Measurements from ENCODE around the gene NFKBIA.

DNA sequence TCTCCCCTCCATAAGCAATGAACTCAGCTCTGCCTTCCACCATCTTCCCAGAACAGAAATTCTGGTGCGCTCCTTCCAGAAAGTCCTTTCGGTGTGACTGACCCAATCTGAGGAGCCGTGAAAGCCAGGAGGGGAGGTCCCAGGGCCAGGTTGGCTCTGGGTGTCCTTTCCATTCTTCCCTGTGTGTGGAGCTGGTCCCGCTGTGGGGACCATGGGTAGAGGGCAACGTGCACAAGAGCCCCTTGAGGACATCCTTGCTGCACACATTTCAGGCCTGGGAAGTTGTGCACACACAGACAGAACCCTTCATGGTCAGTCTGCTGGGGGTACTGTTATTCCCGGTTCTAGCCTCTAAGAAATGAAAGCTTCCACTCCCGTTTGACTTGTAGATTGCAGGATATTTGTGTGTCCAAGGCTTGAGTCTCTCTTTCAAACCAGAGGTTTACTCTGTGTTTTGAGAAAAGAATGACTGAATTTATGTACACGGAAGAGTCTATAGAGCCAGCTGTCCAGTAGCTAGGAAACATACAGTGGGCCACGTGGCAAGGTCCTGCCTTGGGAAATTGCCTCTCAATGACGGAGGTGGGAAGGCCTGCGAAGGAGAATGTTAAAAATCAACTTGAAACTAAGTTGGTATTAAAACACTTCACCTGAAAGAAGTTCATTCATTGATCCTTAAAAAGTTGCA lies 10.1 kb downstream of the NFKBIA start:
- TF ChIP-seq, protein P1, sequence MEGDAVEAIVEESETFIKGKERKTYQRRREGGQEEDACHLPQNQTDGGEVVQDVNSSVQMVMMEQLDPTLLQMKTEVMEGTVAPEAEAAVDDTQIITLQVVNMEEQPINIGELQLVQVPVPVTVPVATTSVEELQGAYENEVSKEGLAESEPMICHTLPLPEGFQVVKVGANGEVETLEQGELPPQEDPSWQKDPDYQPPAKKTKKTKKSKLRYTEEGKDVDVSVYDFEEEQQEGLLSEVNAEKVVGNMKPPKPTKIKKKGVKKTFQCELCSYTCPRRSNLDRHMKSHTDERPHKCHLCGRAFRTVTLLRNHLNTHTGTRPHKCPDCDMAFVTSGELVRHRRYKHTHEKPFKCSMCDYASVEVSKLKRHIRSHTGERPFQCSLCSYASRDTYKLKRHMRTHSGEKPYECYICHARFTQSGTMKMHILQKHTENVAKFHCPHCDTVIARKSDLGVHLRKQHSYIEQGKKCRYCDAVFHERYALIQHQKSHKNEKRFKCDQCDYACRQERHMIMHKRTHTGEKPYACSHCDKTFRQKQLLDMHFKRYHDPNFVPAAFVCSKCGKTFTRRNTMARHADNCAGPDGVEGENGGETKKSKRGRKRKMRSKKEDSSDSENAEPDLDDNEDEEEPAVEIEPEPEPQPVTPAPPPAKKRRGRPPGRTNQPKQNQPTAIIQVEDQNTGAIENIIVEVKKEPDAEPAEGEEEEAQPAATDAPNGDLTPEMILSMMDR (IDR thresholded peaks at IDR 0.05; ENCODE audit: control extremely low read depth in 1 of 3, insufficient read depth in 1 of 3, low read depth in 1 of 3, low read length in 3 of 3), result no peak
- TF ChIP-seq POLR2A (IDR thresholded peaks at IDR 0.05; ENCODE audit: control extremely low read depth in 1 of 2, low read depth in 2 of 2, low read length in 2 of 2), result no peak
- no peak for TF ChIP-seq TAF1 (IDR thresholded peaks at IDR 0.05; ENCODE audit: low read depth, low read length)
- TF ChIP-seq, protein P2, sequence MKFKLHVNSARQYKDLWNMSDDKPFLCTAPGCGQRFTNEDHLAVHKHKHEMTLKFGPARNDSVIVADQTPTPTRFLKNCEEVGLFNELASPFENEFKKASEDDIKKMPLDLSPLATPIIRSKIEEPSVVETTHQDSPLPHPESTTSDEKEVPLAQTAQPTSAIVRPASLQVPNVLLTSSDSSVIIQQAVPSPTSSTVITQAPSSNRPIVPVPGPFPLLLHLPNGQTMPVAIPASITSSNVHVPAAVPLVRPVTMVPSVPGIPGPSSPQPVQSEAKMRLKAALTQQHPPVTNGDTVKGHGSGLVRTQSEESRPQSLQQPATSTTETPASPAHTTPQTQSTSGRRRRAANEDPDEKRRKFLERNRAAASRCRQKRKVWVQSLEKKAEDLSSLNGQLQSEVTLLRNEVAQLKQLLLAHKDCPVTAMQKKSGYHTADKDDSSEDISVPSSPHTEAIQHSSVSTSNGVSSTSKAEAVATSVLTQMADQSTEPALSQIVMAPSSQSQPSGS (IDR thresholded peaks at IDR 0.05; ENCODE audit: low read length), result no peak
- TF ChIP-seq KDM1A (IDR thresholded peaks at IDR 0.05; ENCODE audit: borderline replicate concordance, low read length), result no peak
- no peak for TF ChIP-seq CHD2 (IDR thresholded peaks at IDR 0.05; ENCODE audit: low read length)
- TF ChIP-seq, protein P3, sequence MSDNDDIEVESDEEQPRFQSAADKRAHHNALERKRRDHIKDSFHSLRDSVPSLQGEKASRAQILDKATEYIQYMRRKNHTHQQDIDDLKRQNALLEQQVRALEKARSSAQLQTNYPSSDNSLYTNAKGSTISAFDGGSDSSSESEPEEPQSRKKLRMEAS (IDR thresholded peaks at IDR 0.05), result no peak
- TF ChIP-seq, protein P4, sequence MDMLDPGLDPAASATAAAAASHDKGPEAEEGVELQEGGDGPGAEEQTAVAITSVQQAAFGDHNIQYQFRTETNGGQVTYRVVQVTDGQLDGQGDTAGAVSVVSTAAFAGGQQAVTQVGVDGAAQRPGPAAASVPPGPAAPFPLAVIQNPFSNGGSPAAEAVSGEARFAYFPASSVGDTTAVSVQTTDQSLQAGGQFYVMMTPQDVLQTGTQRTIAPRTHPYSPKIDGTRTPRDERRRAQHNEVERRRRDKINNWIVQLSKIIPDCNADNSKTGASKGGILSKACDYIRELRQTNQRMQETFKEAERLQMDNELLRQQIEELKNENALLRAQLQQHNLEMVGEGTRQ (IDR thresholded peaks at IDR 0.05; ENCODE audit: low read length), result no peak
- TF ChIP-seq TEAD4 (IDR thresholded peaks at IDR 0.05; ENCODE audit: low read depth, low read length), result no peak
- no peak for TF ChIP-seq JUND (IDR thresholded peaks at IDR 0.05; ENCODE audit: low read length)
- TF ChIP-seq CBX5 (IDR thresholded peaks at IDR 0.05; ENCODE audit: low read depth, low read length), result no peak
- TF ChIP-seq SP2 (IDR thresholded peaks at IDR 0.05; ENCODE audit: low read length), result no peak
- TF ChIP-seq BRCA1 (IDR thresholded peaks at IDR 0.05; ENCODE audit: low read depth, low read length), result no peak

Data from H1 (cell line).